H9 (cell line): ENCODE measurements around the gene TTC33. TPM values are rescaled to one million over a fixed set of nuclear protein-coding genes. Genes with fewer than 3 reads are reported as not detected.

Experiments
- DNase-seq: peaks from one replicate; pipeline ENCODE4 v3.0.0-alpha.2; 2017
- H2AFZ ChIP-seq: one replicate; pipeline ENCODE4 v1.6.1; 2013; ENCODE audit warnings: mild to moderate bottlenecking, low read length, control low read depth, moderate library complexity
- H2AK5ac ChIP-seq: 2 replicates; pipeline ENCODE4 v1.6.1; 2013; ENCODE audit warnings: low read length, control low read depth, mixed read lengths; ENCODE audit not compliant: insufficient read length
- H2BK120ac ChIP-seq: one replicate; pipeline ENCODE4 v1.6.1; 2013; ENCODE audit warnings: low read depth, mild to moderate bottlenecking, low read length, control low read depth, inconsistent platforms; ENCODE audit not compliant: poor library complexity, severe bottlenecking
- H2BK12ac ChIP-seq: 2 replicates; pipeline ENCODE4 v1.6.1; 2013; ENCODE audit warnings: low read length, control low read depth, mixed read lengths, low read depth; ENCODE audit not compliant: insufficient read length
- H2BK15ac ChIP-seq: 2 replicates; pipeline ENCODE4 v1.6.1; 2013; ENCODE audit warnings: low read depth, low read length, control low read depth
- H2BK20ac ChIP-seq: one replicate; pipeline ENCODE4 v1.6.1; 2013; ENCODE audit warnings: low read depth, mild to moderate bottlenecking, low read length, control low read depth, inconsistent platforms; ENCODE audit not compliant: poor library complexity, severe bottlenecking
- H2BK5ac ChIP-seq: 2 replicates; pipeline ENCODE4 v1.6.1; 2013; ENCODE audit warnings: low read length, control low read depth, mixed read lengths; ENCODE audit not compliant: insufficient read length
- H3K14ac ChIP-seq: 2 replicates; pipeline ENCODE4 v1.6.1; 2013; ENCODE audit warnings: low read length, control low read depth; ENCODE audit not compliant: insufficient read depth
- H3K18ac ChIP-seq: 2 replicates; pipeline ENCODE4 v1.6.1; 2013; ENCODE audit warnings: low read depth, mild to moderate bottlenecking, mixed read lengths, low read length, control low read depth; ENCODE audit not compliant: insufficient read length
- H3K23ac ChIP-seq: 2 replicates; pipeline ENCODE4 v1.6.1; 2013; ENCODE audit warnings: low read length, control low read depth, mixed read lengths, low read depth; ENCODE audit not compliant: insufficient read length
- H3K23me2 ChIP-seq: 2 replicates; pipeline ENCODE4 v1.6.1; 2013; ENCODE audit warnings: low read depth, mild to moderate bottlenecking, mixed read lengths, low read length, control low read depth; ENCODE audit not compliant: insufficient read length, poor library complexity, severe bottlenecking
- H3K27ac ChIP-seq: 2 replicates; pipeline ENCODE4 v1.5.1; 2013; ENCODE audit warnings: low read length, control low read depth, mixed read lengths, low read depth; ENCODE audit not compliant: insufficient read length
- H3K27me3 ChIP-seq: 2 replicates; pipeline ENCODE4 v1.6.1; 2013; ENCODE audit warnings: low read length, control low read depth, inconsistent platforms; ENCODE audit not compliant: insufficient read depth
- H3K4ac ChIP-seq: 2 replicates; pipeline ENCODE4 v1.6.1; 2013; ENCODE audit warnings: low read depth, mild to moderate bottlenecking, control low read depth, inconsistent platforms, low read length, moderate library complexity
- H3K4me1 ChIP-seq: 2 replicates; pipeline ENCODE4 v1.6.1; 2013; ENCODE audit warnings: low read length, control low read depth, inconsistent platforms; ENCODE audit not compliant: insufficient read depth
- H3K4me2 ChIP-seq: 2 replicates; pipeline ENCODE4 v1.6.1; 2013; ENCODE audit warnings: low read length, control low read depth, mixed read lengths; ENCODE audit not compliant: insufficient read length, insufficient read depth
- H3K56ac ChIP-seq: 2 replicates; pipeline ENCODE4 v1.6.1; 2013; ENCODE audit warnings: low read depth, mild to moderate bottlenecking, mixed read lengths, low read length, control low read depth; ENCODE audit not compliant: insufficient read length
- H3K79me1 ChIP-seq: 2 replicates; pipeline ENCODE4 v1.6.1; 2013; ENCODE audit warnings: low read depth, mild to moderate bottlenecking, moderate library complexity, low read length, control low read depth, inconsistent platforms; ENCODE audit not compliant: insufficient read depth, poor library complexity, severe bottlenecking
- H3K79me2 ChIP-seq: 2 replicates; pipeline ENCODE4 v1.6.1; 2013; ENCODE audit warnings: low read length, control low read depth, inconsistent platforms; ENCODE audit not compliant: insufficient read depth
- H3K9ac ChIP-seq: 2 replicates; pipeline ENCODE4 v1.6.1; 2013; ENCODE audit warnings: low read length, control low read depth, mixed read lengths; ENCODE audit not compliant: insufficient read length; ENCODE audit errors: extremely low read depth
- H3K9me3 ChIP-seq: one replicate; pipeline ENCODE4 v1.6.1; 2013; ENCODE audit warnings: low read depth, low read length, inconsistent platforms; ENCODE audit not compliant: control insufficient read depth
- H3T11ph ChIP-seq: one replicate; pipeline ENCODE4 v1.6.1; 2013; ENCODE audit warnings: mild to moderate bottlenecking, low read length, control low read depth, inconsistent platforms
- H4K20me1 ChIP-seq: one replicate; pipeline ENCODE4 v1.6.1; 2013; ENCODE audit not compliant: control insufficient read depth, insufficient read length, insufficient read depth
- H4K5ac ChIP-seq: 2 replicates; pipeline ENCODE4 v1.6.1; 2013; ENCODE audit warnings: low read depth, mild to moderate bottlenecking, mixed read lengths, low read length, control low read depth; ENCODE audit not compliant: insufficient read length
- H4K8ac ChIP-seq: replicated peaks from 2 replicates; pipeline ENCODE4 v1.6.1; 2013; ENCODE audit warnings: low read length, control low read depth, mixed read lengths, low read depth; ENCODE audit not compliant: insufficient read length
- H4K91ac ChIP-seq: 2 replicates; pipeline ENCODE4 v1.6.1; 2013; ENCODE audit warnings: low read depth, mild to moderate bottlenecking, moderate library complexity, mixed read lengths, low read length, control low read depth; ENCODE audit not compliant: insufficient read length
- H3K27ac Mint-ChIP-seq, 3 experiments: 2 replicates in 2 of 3; 3 replicates in 1 of 3; pipeline ENCODE4 v1.8.0; 2020 to 2021; ENCODE audit warnings: mixed read lengths in 3 of 3, mild to moderate bottlenecking in 1 of 3, moderate library complexity in 1 of 3
- H3K27me3 Mint-ChIP-seq: 2 replicates; pipeline ENCODE4 v1.8.0; 2021; ENCODE audit warnings: low read depth, mild to moderate bottlenecking, moderate library complexity, mixed read lengths
- H3K36me3 Mint-ChIP-seq, 3 experiments: 2 replicates in 2 of 3; 3 replicates in 1 of 3; pipeline ENCODE4 v1.8.0; 2020 to 2021; ENCODE audit warnings: low read depth in 3 of 3, mixed read lengths in 3 of 3; ENCODE audit not compliant: insufficient read depth in 1 of 3
- H3K4me1 Mint-ChIP-seq, 2 experiments: 2 replicates each; pipeline ENCODE4 v1.8.0; 2020; ENCODE audit warnings: mixed read lengths in 2 of 2
- H3K4me3 Mint-ChIP-seq, 2 experiments: 2 replicates in 1 of 2; 3 replicates in 1 of 2; pipeline ENCODE4 v1.8.0; 2020 to 2021; ENCODE audit warnings: mild to moderate bottlenecking in 2 of 2, mixed read lengths in 2 of 2, moderate library complexity in 1 of 2
- H3K9me3 Mint-ChIP-seq, 2 experiments: 2 replicates in 1 of 2; 3 replicates in 1 of 2; pipeline ENCODE4 v1.8.0; 2020; ENCODE audit warnings: mild to moderate bottlenecking in 2 of 2, mixed read lengths in 2 of 2, moderate library complexity in 1 of 2
- total RNA-seq: library from RNA; stranded (reverse); gene quantifications from 2 replicates; pipeline ENCODE4 v1.2.1, GENCODE V29; 2021
- TF ChIP-seq, protein P1 (sequence below): fragments of 200-600 bp; sonication (generic); conservative IDR thresholded peaks from 3 replicates; pipeline ENCODE4 v1.8.0; 2021; ENCODE audit warnings: antibody characterized with exemption, mild to moderate bottlenecking

Gene TTC33
- total RNA-seq, 1 experiment from 2014 or later: 7.3 TPM

DNA sequence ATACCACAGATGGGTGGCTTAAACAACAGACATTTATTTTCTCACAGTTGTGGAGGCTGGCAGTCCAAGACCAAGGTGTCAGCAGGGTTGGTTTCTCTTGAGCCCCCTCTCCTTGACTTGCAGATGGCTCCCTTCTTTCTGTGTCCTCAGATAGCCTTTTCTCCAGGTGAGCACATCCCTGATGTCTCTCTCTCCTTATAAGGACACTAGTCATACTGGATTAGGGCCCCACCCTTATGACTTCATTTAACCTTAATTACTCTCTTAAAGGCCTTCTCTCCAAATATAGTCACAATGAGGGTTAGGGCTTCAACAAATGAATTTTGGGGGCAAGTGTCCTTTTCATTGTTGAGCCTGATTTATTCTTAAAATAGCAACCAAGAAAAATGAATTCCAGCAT, 61.3 kb downstream of the TTC33 start:
- Histone ChIP-seq H3T11ph (no peak overlapping the region), H4K8ac (no peak overlapping the region), H2BK5ac (no peak overlapping the region), H2AK5ac (no peak overlapping the region), H2AFZ (no peak overlapping the region), H3K23ac (no peak overlapping the region), H3K27me3 (no peaks in the 10 kb centered on the region), H4K20me1 (no peaks in the 10 kb centered on the region), H3K18ac (no peak overlapping the region), H3K9me3 (no peaks in the 10 kb centered on the region), H2BK12ac (no peak overlapping the region), H2BK20ac (no peak overlapping the region), H4K5ac (no peak overlapping the region), H3K4me2 (no peak overlapping the region), H3K4ac (no peak overlapping the region), H3K9ac (no peak overlapping the region), H3K56ac (no peak overlapping the region), H2BK15ac (no peak overlapping the region), H3K79me2 (no peaks in the 10 kb centered on the region), H2BK120ac (no peak overlapping the region), H3K14ac (no peak overlapping the region), H3K23me2 (no peaks in the 10 kb centered on the region), H3K4me1 (no peaks in the 10 kb centered on the region), H3K27ac (no peak overlapping the region), H3K79me1 (no peaks in the 10 kb centered on the region), H4K91ac (no peak overlapping the region)
- TF ChIP-seq, protein P1, sequence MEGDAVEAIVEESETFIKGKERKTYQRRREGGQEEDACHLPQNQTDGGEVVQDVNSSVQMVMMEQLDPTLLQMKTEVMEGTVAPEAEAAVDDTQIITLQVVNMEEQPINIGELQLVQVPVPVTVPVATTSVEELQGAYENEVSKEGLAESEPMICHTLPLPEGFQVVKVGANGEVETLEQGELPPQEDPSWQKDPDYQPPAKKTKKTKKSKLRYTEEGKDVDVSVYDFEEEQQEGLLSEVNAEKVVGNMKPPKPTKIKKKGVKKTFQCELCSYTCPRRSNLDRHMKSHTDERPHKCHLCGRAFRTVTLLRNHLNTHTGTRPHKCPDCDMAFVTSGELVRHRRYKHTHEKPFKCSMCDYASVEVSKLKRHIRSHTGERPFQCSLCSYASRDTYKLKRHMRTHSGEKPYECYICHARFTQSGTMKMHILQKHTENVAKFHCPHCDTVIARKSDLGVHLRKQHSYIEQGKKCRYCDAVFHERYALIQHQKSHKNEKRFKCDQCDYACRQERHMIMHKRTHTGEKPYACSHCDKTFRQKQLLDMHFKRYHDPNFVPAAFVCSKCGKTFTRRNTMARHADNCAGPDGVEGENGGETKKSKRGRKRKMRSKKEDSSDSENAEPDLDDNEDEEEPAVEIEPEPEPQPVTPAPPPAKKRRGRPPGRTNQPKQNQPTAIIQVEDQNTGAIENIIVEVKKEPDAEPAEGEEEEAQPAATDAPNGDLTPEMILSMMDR: no peak
- DNase-seq: no peak
- H3K9me3 Mint-ChIP-seq: no peaks in the 10 kb centered on the region; a peak in 1 of 5 replicates
- H3K4me3 Mint-ChIP-seq: no peak overlapping the region
- H3K27ac Mint-ChIP-seq: no peak overlapping the region
- no peaks in the 10 kb centered on the region for H3K4me1 Mint-ChIP-seq
- no peaks in the 10 kb centered on the region for H3K27me3 Mint-ChIP-seq
- peaks cover 0 to 1% (median 0%) of the 10 kb centered on the region in 3 experiments; a peak in 1 of 7 replicates for H3K36me3 Mint-ChIP-seq
